HG03139 (cell line): ENCODE results near the gene RTL10.

Experiments
- ATAC-seq: cut with Tn5 transposase; IDR thresholded peaks from one replicate; pipeline ENCODE4 v1.9.1; 2021; ENCODE audit not compliant: unreplicated experiment

The RTL10 gene

GRCh38 chr22:19866665-19867009 lies 12.0 kb upstream of the RTL10 start:
- ATAC-seq, result no peak

- no peak for ATAC-seq
Measured at GRCh38 chr22:19865141-19865829, 10.6 kb upstream of the RTL10 start.

GRCh38 chr22:19864538-19865106 lies 9.9 kb upstream of the RTL10 start:
- ATAC-seq, result no peak

DNA sequence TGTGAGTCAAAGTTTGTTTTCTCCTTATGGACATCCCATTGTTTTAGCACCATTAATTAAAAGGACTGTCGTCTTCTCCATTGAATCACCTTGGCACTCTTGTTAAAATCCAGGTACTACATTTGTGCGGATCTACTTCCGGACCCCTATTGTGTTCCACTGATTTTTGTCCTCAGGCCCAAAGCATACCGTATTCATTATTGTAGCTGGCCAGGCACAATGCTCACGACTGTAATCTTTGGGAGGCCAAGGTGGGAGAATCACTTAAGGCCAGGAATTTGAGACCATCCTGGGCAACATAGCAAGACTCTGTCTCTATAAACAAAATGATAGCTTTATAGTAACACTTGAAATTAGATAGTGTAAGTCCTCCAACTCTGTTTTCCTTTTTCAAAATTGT lies 8.9 kb upstream of the RTL10 start:
- no peak for ATAC-seq

DNA sequence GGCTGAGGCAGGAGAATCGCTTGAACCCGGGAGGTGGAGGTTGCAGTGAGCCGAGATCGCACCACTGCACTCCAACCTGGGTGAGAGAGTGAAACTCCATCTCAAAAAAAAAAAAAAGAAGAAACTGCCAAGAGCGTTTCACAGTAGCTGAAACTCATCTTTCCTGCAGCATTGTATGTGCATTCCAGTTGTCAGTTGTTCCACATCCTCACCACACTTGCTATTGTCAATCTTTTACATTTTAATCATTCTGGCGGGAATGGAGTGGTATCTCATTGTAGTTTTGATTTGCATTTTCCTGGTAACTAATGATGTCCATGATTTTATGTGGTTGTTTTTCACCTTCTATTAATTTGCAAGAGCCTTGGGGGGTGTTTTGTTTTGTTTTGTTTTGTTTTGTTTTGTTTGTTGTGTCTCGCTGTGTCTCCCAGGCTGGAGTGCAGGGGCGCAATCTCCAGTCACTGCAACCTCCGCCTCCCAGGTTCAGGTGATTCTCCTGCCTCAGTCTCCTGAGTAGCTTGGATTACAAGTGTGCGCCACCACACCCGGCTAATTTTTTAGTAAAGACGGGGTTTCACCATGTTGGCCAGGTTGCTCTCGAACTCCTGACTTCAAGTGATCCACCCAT lies 8.1 kb upstream of the RTL10 start:
- ATAC-seq, result no peak

- ATAC-seq, result no peak
Measured at GRCh38 chr22:19859861-19860510, 5.3 kb upstream of the RTL10 start.

GRCh38 chr22:19857382-19857781 lies 2.7 kb upstream of the RTL10 start:
- no peak for ATAC-seq

DNA sequence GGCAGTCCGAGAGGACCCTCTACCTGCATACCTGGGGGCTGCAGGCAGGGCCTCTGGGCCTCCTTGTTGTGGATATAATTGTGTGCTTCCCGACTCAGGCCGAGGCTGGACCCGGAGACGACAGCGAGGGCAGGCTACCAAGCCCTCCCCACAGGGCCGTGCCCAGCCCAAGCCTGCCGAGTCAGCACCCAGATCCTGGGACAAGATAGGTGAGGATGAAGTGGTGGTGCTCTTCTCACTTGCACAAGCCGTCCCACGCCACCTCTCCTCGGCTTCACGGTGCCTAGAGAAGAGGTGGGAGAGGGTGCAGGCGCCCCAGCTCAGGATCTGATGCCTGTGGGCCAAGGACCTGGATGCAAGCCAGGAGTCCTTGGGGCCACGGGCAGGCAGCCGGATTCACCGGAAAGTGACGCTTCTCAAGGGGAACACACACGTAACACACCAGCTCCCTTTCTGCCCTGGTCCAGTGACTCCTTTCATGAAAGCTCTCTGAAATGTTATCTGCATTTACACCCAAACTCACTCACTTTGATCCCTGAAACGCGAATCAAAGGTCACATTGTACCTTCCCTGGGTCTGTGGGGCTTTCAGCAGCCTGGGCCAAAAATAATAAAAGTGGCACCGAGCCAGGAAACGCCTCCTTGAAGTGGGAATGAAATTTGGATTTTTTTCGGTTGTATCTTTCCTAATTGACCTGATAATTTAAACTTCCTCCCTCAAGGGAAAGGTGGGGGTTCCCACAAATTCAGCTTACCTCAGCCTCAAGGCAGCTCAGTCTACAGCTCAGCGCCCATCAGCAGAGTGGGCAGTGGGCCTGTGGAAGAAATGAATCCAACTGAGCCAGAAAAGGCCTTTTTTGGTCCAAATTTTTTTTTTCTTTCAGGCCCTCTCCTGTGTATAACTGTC lies 1.1 kb upstream of the RTL10 start:
- no peak for ATAC-seq

DNA sequence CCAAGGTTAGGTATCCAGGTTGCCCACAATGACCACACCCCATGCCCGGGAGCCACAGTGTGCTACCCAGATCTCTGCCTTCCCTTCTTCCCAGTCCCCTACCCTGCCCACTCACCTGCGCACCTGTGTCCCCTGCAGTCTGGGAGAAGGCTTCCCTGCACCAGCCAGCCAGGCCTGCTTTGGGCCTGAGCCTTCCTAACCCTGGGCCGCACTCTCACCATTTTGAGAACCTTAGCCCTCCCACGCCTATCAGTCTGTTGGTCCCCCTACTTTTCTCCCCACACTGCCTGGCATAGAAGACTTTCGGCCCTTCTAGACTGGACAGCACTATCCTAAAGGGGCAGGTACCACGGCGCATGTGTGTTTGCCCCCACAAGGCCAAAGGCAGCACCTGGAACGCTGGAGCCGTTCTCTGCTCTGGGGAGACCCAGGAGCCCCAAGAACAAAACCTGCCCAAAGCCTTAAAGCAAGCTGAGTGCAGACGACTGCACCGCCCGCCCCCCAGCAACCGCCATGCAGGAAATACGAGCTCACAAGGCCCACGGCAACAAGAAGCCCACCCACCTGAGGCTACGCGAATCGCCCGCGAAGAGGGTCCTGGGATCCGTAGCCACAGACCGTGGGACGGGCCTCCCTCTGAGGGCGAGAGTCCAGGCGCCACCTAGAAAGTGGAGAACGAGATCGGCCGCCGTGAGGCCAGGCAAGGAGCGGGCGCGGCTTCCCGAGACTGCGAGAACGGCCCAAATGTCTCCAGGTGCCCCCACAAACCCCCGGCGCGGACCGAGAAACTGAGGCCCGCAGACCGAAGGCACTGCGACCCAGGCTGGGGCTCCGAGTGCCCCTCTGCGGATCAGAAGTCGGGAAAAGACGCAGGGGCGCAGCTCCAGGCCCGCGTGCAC lies 546 bp downstream of the RTL10 start:
- peak; percentile 3 for ATAC-seq

GRCh38 chr22:19853058-19853878 lies 1.4 kb downstream of the RTL10 start:
- ATAC-seq, result no peak

GRCh38 chr22:19852177-19852781 lies 2.4 kb downstream of the RTL10 start:
- no peak for ATAC-seq

GRCh38 chr22:19851291-19852176 lies 3.1 kb downstream of the RTL10 start:
- no peak for ATAC-seq

DNA sequence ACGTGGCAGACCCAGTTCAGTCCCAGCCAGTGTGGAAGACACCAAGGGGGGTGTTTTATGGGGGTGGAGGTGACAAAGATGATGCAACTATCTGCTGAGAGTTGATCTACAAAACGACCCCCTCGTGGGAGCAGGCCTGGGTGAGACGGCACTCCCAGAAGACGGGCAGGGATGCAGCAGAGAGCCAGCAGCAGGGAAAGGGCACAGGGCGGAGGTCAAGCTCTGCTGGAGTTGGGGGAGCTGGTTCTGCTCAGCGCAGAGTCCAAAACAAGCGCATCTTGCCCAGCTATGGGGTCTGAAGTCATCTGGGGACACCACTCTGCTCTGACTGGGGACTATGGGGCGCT lies 3.9 kb downstream of the RTL10 start:
- no peak for ATAC-seq

GRCh38 chr22:19849835-19850762 lies 4.6 kb downstream of the RTL10 start:
- no peak for ATAC-seq

DNA sequence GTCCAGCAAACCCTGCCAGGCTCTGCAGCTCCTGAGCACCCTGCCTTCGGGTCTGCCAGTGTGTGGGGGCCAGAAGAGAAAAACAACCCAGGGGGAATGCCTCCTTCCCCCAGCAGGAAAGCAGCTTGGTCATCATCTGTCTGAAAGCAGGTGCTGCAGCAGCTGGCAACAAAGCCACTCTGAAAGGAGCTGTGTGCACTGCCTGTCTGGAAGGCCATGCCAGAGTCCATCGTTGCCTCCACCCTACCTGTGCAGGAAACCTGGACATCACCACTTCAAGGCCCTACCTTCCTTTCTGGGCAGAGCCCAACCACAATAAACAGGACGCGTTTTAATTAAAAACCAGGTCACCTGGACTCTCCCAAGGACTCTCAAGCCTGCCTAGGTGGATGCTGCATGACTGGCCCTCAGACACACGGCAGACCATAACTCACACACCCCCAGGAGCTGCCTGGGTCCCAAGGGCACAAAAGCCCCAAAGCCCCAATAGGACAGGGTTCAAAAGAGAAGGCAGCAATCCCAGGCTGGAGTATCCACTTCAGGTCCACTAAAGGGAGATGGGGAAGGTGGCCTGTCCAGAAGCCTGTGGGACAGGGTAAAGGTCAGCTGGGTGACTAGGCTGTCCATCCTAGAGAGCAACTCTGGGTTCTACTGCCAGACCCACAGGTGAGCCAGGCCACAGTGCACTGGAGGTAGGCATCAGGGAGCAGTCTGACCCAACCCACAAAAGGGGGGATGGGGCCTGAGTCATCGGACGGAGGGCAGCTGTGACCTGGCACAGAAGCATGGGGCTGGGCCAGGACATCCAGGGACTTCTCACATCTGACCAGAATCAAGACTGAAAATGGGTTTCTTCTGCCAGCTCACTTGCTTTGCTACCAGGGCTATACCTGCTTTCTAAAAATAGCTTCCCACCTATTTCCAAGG lies 6.1 kb downstream of the RTL10 start:
- ATAC-seq, result no peak

- no peak for ATAC-seq
Measured at GRCh38 chr22:19847345-19847632, 7.4 kb downstream of the RTL10 start.
